NCI-H345 treated with DMSO at 0.1 percent for 48 hours (cell line): ENCODE results near the gene PPP4C.
"Not testable (repeated sequence)": the region's sequence is repeated elsewhere in the genome, so short reads cannot be mapped to it uniquely, and the experiment has no call there.

Source experiments
- DNase-seq: peaks from one replicate; lab custom pipeline; 2025; ENCODE audit not compliant: unreplicated experiment; lab: John Stamatoyannopoulos, UW

Gene PPP4C

DNA sequence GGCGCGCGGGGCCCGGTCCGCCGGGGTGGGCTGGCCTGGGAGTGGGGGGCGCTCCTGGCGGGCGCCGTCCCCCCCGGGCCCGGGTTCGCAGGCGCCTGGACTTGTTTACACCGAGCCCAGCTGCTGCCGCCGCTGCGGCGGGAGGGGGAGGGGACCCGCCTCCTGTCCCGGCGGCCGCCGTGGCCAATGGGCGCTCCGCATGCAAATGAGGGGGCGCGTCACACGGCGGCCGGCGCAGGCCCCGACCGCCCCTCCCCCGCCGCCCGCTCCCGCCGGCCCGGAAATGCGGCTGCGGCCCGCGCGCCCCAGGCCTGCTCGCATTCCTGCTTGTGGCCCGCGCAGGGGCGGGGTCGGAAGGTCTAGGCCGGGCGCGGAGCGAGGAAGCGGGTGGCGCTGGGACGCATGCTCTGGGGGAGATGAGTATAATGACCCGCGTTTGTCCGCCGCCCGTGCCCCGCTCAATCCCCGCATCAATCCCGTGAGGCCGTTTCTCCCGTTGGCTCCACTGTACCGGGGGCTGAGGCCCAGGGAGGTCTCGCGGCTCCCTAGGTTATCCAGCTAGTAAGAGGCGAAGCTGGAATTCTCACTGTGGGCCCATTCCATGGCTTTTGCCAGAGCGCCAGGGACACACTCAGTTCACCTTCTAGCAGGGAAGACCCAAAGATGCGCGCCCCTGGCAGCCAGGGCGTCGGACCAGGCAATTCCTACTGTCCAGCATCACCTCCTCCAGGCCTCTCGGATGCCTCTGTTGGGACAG, 20.5 kb downstream of the PPP4C start, which contains the start of gene YPEL3:
TSS of gene YPEL3 (minus strand) at position 109 of the 757 bp plus-strand sequence. CDS start 731 bp downstream, outside the sequence.
- DNase-seq = peak; percentile 70

DNA sequence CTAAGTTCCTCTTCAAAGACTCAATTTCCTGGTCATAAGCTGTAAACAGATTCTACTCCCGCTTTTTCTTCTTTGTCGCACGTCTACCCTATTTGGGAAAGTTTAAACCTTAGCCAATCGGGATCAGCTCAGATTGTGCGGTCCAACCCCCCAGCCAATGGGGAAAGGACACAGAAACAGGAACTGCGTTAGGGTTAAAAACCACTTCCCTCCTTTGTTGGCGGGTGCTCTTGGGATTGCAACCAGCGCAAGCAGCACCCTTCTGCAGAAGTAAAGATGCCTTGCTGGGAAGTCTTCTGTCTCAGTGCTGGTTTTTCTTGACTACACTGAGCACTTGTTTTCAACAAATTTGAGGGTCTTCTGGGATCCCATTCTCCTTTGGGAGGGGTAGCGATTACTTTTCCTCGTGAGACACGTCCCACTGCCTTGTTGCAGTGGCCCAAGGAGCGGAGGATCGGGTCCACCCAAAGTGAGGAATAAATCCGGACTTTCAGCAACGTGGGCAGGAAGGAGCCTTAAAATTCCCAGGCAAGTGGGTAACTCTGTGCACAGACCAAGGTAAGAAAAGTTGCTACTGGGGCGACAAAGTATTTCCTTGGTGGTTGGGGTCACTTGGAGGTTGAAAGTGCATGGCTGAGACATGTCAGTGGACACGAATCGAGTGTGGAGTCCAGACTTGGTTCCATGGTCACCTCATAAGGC, 21.2 kb downstream of the PPP4C start:
- DNase-seq = no peak

DNA sequence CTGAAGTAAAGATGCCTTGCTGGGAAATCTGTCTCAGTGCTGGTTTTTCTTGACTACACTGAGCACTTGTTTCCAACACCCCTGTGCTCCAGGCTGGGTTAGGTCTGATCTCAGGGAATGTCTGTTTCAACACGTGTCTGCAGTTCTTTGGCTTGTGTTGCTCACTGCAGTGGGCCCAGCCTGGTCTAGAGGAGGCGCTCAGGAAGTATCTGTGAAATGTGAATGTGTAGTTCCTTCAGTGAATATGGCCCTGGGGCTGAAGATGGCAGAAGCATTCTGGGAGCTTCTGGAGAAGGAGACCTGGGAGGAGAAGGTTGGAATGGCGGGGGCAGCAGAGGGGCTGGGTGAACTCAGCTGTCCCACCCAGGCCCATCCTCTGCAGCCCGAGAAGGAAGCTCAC, 28.3 kb downstream of the PPP4C start:
- DNase-seq = no peak

DNA sequence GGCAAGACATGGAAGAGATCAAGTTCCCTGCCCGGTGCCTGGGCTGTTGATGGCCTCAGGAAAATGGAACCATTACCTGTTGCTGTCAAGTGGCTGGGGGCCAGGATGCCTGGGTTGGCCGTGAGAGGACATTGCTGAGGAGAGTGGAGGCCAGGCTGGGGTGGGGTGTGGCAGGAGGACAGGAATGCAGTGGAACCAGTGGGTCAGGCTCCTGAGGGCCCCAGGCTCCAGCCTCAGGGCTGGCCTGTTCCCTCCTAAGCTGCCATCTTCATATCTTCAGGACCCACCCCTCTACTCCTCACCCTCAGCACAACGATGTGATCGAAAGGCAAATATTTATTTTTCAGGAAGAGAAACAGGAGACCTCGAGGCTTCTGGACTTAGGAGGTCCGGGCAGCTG, 28.7 kb downstream of the PPP4C start:
- no peak for DNase-seq

DNA sequence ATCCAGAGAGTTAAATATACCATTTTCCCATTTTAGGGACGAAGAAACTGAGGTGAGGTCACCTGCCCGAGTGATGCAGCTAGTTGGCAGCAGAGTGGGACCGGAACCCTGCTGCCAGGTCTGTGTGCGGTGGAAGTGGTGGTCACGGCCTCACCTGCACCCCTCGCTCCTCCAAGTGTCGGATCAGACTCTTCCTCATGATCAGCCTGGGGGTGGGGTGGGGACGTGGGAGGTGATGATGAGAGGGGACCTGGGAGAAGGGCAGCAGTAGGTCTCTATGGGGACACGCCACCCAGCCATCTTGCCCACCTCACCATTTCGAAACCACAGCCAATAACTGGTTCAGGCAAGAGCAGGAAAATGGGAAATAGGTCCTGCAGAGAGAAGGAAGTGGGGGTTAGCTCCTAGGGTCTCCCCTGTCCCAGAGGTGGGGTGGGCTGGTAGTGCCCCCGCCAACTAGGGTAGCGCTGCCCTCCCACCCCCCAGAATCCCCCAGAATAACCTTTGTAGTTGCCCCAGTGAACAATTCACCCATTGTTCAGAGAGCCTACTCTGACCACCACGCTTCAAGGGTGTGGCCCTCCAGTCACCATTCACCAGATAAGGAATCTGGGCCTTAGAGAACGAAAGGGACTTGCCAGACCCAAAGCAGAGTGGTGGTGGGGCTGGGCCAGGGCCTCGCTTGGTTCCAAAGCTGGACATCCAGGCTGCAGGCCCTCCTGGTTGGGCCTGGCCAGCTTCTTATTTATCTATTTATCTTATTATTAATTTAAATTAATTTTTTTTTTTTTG, 32.5 kb downstream of the PPP4C start:
- DNase-seq = no peak

DNA sequence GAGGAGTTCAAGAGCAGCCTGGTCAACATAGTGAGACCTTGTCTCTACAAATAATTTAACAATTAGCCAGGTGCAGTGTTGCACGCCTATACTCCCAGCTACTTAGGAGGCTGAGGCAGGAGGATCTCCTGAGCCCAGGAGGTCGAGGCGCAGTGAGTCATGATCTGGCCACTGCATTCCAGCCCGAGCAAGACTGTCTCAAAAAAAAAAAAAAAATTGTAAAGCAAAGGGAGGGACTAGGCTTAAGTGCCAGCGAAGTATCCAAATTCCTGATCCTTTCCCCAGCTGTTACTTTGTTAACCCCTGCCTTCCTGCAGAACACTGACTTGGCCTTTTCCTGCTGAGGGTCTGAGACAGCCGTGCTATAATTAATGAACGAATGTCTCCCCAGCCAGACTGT, 34.9 kb downstream of the PPP4C start:
- no peak for DNase-seq

DNA sequence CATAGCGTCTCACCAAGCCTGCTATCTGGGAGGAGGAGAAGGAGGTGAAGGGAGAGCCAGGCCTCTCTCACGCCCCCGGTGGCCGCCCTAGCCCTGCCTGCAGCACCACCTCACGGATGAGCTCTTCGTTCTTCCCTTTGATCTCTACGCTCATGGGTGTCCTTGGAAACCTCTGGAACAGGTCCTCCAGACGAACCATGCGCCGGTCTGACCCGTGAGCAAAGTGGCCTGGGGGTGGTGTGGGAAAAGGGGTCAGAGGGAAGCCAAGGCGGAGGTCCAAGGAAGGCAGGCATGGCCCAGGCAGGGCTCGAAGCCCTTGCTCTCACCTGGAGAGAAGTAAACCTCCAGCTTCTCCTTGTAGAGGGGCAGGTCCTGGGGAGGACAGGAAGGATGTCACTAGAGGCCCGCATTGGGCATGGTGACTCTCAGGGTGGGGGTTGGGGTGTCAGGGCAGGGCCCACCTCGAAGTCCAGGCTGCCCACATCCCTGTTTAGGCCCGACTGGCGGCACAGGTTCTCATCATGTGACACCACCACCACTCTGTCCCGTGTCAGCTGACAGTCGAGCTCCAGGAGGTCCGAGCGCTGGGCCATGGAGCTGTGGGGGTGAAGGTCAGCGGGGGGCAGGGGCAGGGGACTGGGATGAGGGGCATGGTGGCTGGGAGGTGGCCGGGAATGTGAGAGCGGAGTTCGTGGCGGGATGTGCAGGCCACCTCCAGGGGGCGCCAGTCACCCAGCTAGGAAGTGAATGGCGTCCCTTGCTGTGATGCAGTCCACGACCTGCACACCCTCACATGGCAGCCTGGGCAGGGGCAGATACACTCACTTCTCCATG, 36.6 kb downstream of the PPP4C start:
- DNase-seq = peak; percentile 11

DNA sequence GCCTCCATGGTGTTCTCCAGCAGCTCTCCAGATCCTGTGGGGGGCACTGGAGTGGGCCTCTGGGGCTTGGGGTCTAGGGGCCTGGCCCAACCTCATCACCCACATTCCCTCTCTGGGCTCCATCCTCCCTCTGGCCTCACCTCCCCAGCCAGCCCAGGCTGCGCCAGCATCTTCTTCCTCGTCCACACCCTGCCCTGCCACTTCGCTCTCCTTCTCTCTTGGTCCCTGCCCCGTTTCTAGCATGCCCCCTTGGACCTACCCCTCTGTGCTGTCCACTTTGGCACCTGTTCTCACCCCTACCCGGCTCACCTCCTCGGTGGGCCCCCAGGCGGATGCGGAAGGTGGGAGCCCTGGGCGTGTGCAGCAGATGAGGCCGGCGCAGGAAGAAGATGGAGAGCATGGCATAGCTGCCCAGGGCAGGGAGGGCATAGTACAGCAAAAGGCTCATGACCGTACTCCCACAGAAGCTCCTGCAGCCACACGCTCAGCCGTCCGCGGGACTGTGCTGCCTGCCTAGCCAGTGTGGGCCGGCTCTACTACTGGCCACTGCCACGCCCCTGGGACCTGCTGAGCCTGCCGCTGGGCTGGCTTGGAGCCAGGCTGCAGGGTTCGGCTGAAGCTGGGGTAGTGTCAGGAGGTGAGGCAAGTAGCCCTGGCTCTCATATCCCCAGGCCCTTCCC, 37.4 kb downstream of the PPP4C start, which contains the start of gene GDPD3:
TSS of gene GDPD3 (minus strand) at position 507 of the 680 bp plus-strand sequence. CDS start at position 448, 59 bp downstream.
- DNase-seq = no peak

DNA sequence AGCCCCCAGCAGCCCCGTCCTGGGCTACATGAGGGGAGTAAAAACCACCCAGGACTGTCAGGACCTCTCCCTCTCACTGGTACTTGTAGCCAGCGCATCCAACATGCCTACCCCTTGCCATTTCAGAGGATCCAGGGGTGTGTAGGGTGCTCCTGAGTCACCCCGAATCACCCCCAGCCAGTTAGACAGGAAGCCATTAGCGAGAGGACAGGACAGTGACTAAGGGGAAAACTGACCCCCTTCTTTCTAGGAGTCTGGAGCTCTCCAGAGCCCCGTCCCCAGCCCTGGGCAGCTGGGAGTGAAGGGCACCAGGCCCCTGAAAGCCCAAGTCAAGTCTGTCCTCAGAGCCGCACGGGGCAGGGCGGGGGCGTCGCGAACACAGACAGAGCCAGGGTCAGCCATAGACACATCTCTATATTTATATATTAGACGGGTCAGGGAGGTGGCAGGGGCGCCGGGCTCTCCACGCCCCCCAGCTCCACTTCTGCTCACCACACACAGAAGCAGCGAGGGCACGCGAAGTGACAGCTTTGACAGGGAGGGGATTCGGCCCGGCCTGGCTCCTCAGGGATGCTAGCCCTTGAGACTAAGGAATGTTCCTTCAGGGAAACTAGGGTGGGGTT, 38.0 kb downstream of the PPP4C start:
- no peak for DNase-seq

DNA sequence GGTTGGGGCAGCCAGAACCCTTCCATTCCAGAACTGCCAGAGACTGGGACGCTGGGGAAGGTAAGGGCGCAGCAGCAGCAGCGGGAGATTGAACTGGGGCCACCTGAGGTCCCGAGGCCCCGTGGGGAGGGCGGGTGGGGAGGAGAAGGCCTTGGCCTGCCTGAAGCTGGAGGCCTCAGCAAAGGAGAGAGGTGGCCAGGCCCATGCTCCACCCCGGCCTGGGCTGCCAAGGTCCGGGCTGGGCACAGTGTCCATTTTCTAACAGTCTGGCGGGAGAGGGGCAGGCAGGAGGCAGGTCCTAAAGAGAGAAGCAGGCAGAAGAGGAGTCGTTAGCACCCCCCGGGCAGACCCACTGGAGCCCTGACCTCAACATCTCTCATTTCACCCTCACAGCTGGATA, 38.6 kb downstream of the PPP4C start:
- DNase-seq = no peak

DNA sequence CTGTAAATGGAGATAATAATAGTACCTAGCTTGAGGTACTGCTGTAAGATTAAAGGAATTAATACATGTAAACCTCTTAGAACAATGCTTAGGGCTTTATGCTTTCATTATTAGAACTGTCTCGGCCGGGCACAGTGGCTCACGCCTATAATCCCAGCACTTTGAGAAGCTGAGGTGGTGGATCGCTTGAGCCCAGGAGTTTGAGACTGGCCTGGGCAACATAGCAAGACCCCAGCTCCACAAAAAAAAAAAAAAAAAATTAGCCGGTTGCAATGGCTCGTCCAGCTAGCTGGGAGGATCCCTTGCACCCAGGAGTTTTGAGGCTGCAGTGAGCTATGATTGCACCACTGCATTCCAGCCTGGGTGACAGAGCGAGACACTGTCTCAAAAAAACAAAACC, 39.0 kb downstream of the PPP4C start:
- DNase-seq = not testable (repeated sequence)

DNA sequence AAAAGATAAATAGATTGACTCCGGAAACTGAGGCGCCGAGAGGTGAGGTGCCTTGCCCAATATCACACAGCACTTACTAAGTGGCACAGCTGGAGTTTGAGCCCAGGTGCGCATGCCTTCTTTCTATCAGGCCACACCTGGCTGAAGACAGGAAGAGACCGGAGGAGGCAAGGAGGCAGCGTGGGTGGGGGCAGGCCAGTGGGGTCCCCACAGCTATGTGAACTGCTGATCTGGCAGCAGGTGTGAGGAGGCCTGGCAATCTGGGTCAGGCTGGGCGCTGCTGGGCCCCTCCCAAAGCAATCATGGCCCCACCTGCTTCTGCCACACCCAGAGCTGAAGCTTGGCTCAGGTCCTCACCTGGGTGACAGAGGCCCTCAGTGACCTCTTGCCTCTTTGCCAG, 39.4 kb downstream of the PPP4C start:
- no peak for DNase-seq

DNA sequence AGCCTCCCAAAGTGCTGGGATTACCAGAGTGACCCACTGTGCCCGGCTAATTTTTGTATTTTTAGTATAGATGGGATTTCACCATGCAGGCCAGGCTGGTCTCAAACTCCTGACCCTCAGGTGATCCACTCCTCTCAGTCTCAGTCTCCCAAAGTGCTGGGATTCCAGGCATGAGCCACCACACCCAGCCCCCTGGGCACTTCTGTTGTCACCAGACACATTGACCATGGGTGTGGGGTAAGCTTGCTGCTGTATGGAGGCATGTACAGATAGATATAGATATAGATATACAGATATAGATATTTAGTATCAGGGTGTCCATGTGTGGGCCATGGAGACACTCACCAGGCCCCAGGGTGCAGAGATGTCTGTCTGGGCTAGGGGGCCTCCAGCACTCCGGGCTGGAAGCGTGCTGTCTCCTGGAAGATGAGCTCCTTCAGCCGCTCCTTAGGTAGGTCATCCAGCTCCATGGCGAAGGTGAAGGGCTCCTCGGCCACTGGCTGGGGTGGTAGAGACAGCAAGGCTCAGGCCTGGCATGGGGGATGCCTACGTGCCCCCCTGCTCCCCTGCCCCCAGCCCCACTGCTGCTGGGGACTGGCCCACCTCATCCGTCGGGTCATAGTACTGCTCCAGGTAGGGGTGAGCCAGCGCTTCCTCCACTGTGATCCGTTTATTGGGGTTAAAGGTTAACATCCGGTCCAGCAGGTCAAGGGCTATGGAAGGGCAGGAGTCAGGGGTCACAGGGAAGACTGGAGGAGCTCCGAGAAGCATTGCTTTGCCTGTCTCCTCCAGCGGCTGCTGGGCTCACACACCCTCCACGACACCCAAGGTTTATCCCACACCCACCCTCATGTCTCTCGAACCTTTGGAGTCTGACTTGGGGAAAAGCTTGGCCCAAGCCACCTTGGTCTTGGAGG, 40.8 kb downstream of the PPP4C start:
- DNase-seq = no peak

DNA sequence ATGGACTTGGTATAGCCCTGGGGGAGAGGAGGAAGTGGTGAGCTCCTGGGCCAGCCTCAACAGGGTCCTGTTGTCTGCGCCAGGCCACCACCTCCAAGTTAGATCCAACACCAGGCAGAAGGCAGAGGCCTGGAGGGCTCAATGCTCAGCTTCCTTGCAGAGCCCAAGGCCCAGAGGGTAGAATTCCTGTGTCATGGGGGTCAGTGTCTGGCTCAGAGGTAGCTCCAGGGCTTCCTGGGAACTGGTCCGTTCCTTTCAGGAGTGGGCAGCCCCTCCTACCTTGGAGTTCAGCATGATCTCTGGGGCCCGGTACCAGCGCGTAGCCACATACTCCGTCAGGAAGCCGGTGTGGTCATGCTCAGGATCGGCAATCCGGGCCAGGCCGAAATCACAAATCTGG, 42.0 kb downstream of the PPP4C start:
- no peak for DNase-seq

DNA sequence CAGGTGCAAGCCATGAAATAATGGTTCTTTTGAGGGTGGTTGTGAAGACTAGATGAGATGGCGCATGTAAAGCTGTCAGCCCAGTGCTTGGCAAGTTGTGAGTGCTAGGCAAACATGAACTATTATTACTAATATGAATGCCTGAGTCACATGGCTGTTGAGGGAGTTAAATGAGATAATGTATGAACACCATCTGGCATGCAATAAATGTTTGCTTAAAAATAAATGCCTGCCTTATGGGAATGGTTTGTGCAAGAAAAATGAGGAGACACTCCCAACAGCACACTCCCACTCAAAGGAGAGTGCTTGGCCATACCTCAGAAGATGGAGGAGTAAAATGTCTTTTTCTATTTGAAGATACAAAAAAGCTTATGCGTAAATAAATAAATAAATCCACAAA, 43.6 kb downstream of the PPP4C start:
- no peak for DNase-seq

DNA sequence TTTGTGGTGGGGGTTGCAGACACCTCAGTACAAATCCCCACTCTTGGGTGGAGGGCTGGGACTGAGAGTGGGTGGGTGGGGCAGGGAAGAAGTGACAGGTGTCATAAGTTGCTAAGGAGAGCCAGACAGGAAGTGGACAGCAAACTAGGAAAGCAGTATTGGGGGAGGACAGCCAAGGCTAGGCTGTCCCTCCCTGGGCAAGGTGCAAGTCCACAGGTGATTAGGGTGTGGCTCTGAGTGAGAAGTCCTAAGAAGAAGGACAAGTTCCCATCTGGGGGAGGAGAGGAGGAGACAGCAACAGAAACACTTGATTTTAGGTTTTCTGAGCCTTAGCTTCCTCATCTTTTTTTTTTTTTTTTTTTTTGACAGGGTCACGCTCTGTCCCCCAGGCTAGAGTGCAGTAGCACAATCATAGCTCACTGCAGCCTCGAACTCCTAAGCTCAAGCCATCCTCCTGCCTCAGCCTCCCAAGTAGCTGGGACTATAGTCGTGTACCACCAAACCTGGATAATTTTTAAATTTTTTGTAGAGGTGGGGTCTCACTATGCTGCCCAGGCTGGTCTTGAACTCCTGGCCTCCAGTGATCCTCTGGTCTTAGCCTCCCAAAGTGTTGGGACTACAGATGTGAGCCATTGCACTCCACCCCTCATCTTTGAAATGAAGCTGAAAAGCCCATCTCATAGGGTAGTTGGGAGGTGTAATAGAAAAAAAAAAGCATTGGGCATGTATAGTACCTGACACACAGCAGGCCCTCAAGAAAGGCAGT, 44.7 kb downstream of the PPP4C start:
- no peak for DNase-seq

DNA sequence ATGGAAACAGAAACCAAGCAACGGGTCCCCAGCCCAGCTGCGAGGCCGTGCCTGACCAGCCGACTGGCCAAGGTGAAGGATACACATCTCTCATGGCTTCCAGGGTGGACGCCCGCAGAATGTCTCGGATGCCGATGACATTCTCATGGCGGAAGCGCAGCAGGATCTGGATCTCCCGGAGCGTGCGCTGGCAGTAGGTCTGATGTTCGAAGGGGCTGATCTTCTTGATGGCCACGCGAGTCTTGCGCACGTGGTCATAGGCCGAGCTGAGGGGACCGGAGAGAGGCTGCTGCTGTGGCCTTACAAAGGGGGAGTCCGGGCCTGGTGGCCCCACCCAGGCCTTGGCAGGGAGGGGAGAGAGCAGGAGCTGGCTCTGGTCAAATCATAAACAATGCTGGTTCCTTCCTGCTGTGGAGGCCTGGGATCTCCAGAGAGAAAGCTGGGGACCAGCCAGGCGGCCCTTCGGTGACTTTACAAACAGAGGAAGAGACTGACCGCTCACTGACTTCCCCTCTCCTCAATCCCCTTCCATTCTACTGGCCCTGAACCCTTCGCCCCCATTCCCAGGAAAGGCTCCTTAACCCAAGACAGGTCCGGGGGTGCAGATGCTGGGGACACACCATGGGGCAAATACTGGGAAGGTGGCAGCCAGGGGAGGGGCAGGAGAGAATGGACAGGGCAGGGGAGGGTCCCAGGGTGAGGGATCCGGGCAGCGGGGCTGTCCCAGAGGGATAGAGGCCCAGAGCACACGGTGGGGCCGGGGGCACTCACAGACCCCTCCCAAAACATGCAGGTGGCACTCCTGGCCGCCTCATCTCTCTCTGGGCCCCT, 46.2 kb downstream of the PPP4C start:
- DNase-seq = no peak
